ENCODE measurements around the gene HPS4.

- TF ChIP-seq EZH2phosphoT487 (IDR thresholded peaks at IDR 0.05; ENCODE audit: borderline replicate concordance, low read length) (no peak), CTCF (IDR thresholded peaks at IDR 0.05; ENCODE audit: low read depth, low read length, poor library complexity, severe bottlenecking) (no peak)
Measured at GRCh38 chr22:26463688-26464087, 19.9 kb downstream of the HPS4 start.
